RWPE1 (cell line): Measurements from ENCODE around the gene PRTG.
"Not testable (repeated sequence)": the region's sequence is repeated elsewhere in the genome, so short reads cannot be mapped to it uniquely, and the experiment has no call there.

Experiments
- CTCF ChIA-PET: fragments of 350-600 bp; sonication (Branson Sonifier 250); formaldehyde crosslinking; extraction: SDS; loops from one replicate; lab custom pipeline; 2021; lab: Yijun Ruan, JAX
- POLR2A ChIA-PET: fragments of 400-600 bp; formaldehyde crosslinking; extraction: SDS; loops from one replicate; lab custom pipeline; 2020; ENCODE audit warnings: antibody characterized with exemption; ENCODE audit not compliant: low non-redundant PET; lab: Yijun Ruan, JAX
- DNase-seq: peaks from one replicate; pipeline ENCODE4 v3.0.0; 2012; ENCODE audit warnings: low spot score
- H3K27ac ChIP-seq: fragments of 450-650 bp; 2 replicates; pipeline ENCODE4 v1.5.1; 2017
- CTCF ChIP-seq: fragments of 450-650 bp; conservative IDR thresholded peaks from 2 replicates; pipeline ENCODE4 v1.5.1; 2017; ENCODE audit warnings: low read depth, mild to moderate bottlenecking

PRTG gene

GRCh38 chr15:55770806-55771205, 27.9 kb upstream of the PRTG start:
- DNase-seq = no peak
- POLR2A ChIA-PET = no interaction called here
- no peak overlapping the region for H3K27ac ChIP-seq
- CTCF ChIA-PET = interaction anchor here (0.8 kb wide), 1 partner anchor 67 kb away, joined by 3 read pairs; no protein-coding TSS in a partner anchor
- TF ChIP-seq CTCF = no peak

- ChIA-PET CTCF (interaction anchor here (0.8 kb wide), 1 partner anchor 66 kb away, joined by 3 read pairs; no protein-coding TSS in a partner anchor), POLR2A (no interaction called here)
- TF ChIP-seq CTCF = no peak
- no peak for DNase-seq
- H3K27ac ChIP-seq = no peak overlapping the region
Measured at GRCh38 chr15:55770261-55770660, 27.3 kb upstream of the PRTG start.

- no peak overlapping the region for H3K27ac ChIP-seq
- ChIA-PET POLR2A (no interaction called here), CTCF (no interaction called here)
- DNase-seq = no peak
- no peak for TF ChIP-seq CTCF
Measured at GRCh38 chr15:55768670-55769185, 25.8 kb upstream of the PRTG start.

GRCh38 chr15:55766676-55767075, 23.7 kb upstream of the PRTG start:
- CTCF ChIA-PET = no interaction called here
- TF ChIP-seq CTCF = no peak
- POLR2A ChIA-PET = no interaction called here

GRCh38 chr15:55764398-55764797, 21.4 kb upstream of the PRTG start:
- ChIA-PET CTCF (no interaction called here), POLR2A (interaction anchor here (0.6 kb wide), 1 partner anchor 163 kb away, joined by 3 read pairs; no protein-coding TSS in a partner anchor)
- no peak for TF ChIP-seq CTCF
- DNase-seq = no peak
- H3K27ac ChIP-seq = no peak overlapping the region

More at GRCh38 chr15:55766676-55767075, 23.7 kb upstream of the PRTG start:
- no peak overlapping the region for H3K27ac ChIP-seq
- DNase-seq = no peak

GRCh38 chr15:55758580-55758986, 15.6 kb upstream of the PRTG start:
- CTCF ChIA-PET = interaction anchor here (0.5 kb wide), 1 partner anchor 136 kb away, joined by 3 read pairs; no protein-coding TSS in a partner anchor

GRCh38 chr15:55753433-55753832, 10.5 kb upstream of the PRTG start:
- DNase-seq, H3K27ac ChIP-seq, POLR2A ChIA-PET: not testable (repeated sequence)
- CTCF ChIA-PET = interaction anchor here (0.7 kb wide), 1 partner anchor 54 kb away, joined by 4 read pairs; no protein-coding TSS in a partner anchor

More at GRCh38 chr15:55758580-55758986, 15.6 kb upstream of the PRTG start:
- no peak overlapping the region for H3K27ac ChIP-seq
- TF ChIP-seq CTCF = no peak
- POLR2A ChIA-PET = no interaction called here
- DNase-seq = no peak
